Left ventricle myocardium inferior (tissue), 1 donor: ENCODE measurements around the gene POU2AF3. TPM values are rescaled to one million over a fixed set of nuclear protein-coding genes. Genes with fewer than 3 reads are reported as not detected.

Experiments used
- DNase-seq: peaks from one replicate; pipeline ENCODE4 v3.0.0-alpha.2; 2020
- H3K27ac ChIP-seq: fragments of 200-600 bp; replicated peaks from 2 replicates; pipeline ENCODE4 v1.8.0; 2021
- H3K27me3 ChIP-seq: fragments of 200-600 bp; 2 replicates; pipeline ENCODE4 v1.8.0; 2021; ENCODE audit warnings: low read depth
- H3K36me3 ChIP-seq: fragments of 200-600 bp; 2 replicates; pipeline ENCODE4 v1.8.0; 2021
- H3K4me1 ChIP-seq: fragments of 200-600 bp; 2 replicates; pipeline ENCODE4 v1.8.0; 2021
- H3K4me3 ChIP-seq: fragments of 200-600 bp; 2 replicates; pipeline ENCODE4 v1.8.0; 2021; ENCODE audit warnings: mild to moderate bottlenecking, moderate library complexity
- H3K9me3 ChIP-seq: fragments of 200-600 bp; replicated peaks from 2 replicates; pipeline ENCODE4 v1.8.0; 2021
- CTCF ChIP-seq: fragments of 200-600 bp; IDR thresholded peaks from 2 replicates; pipeline ENCODE4 v1.8.0; 2021; ENCODE audit warnings: antibody characterized with exemption, mild to moderate bottlenecking, borderline replicate concordance
- intact Hi-C: fragments of 100-400 bp; cut with micrococcal nuclease; formaldehyde crosslinking; loops from one replicate; pipeline ENCODE4 v1.11.0; 2022
- total RNA-seq: library from RNA; stranded (reverse); fragmentation: NEBNext Ultra II Directional; extraction: Animal tissue kit (Norgen Biotek cat#: 25700); gene quantifications from one replicate; pipeline ENCODE4 v1.2.1, GENCODE V29; 2021
- donor health status: DM: no; HTN: yes; CAD: no; lungs with severe emphysema.

POU2AF3 gene
- total RNA-seq, 1 donor from 2014 or later = 0.38 TPM

- no peak overlapping the region for H3K4me3 ChIP-seq
- intact Hi-C loops = no loop called here
- no peak for DNase-seq
- H3K36me3 ChIP-seq = no peaks in the 10 kb centered on the region
- no peak for TF ChIP-seq CTCF
- H3K4me1 ChIP-seq = peaks cover 5% of the 10 kb centered on the region
- no peaks in the 10 kb centered on the region for H3K9me3 ChIP-seq
- H3K27ac ChIP-seq = peak overlapping the region; percentile 46
- no peaks in the 10 kb centered on the region for H3K27me3 ChIP-seq
Observed at GRCh38 chr11:111347723-111348115, 49.4 kb downstream of the POU2AF3 start.

GRCh38 chr11:111348147-111348546, 49.8 kb downstream of the POU2AF3 start:
- TF ChIP-seq CTCF = no peak
- DNase-seq = no peak
- H3K27ac ChIP-seq = peak overlapping the region; percentile 46
- H3K27me3 ChIP-seq = no peaks in the 10 kb centered on the region
- intact Hi-C loops = no loop called here
- H3K4me3 ChIP-seq = no peak overlapping the region
- no peaks in the 10 kb centered on the region for H3K9me3 ChIP-seq
- peaks cover 5% of the 10 kb centered on the region for H3K4me1 ChIP-seq
- no peaks in the 10 kb centered on the region for H3K36me3 ChIP-seq

- Histone ChIP-seq H3K27me3 (no peaks in the 10 kb centered on the region), H3K9me3 (no peaks in the 10 kb centered on the region), H3K4me1 (peaks cover 5% of the 10 kb centered on the region), H3K27ac (no peak overlapping the region), H3K36me3 (no peaks in the 10 kb centered on the region), H3K4me3 (no peak overlapping the region)
- intact Hi-C loops = no loop called here
- no peak for TF ChIP-seq CTCF
- no peak for DNase-seq
Observed at GRCh38 chr11:111349191-111349695, 50.9 kb downstream of the POU2AF3 start.

GRCh38 chr11:111350811-111351210, 52.5 kb downstream of the POU2AF3 start:
- no peak for TF ChIP-seq CTCF
- no peaks in the 10 kb centered on the region for H3K27me3 ChIP-seq
- H3K4me3 ChIP-seq = no peak overlapping the region
- intact Hi-C loops = no loop called here
- no peaks in the 10 kb centered on the region for H3K9me3 ChIP-seq
- no peaks in the 10 kb centered on the region for H3K36me3 ChIP-seq
- peaks cover 5% of the 10 kb centered on the region for H3K4me1 ChIP-seq
- no peak overlapping the region for H3K27ac ChIP-seq
- DNase-seq = no peak

- TF ChIP-seq CTCF = no peak
- DNase-seq = no peak
- intact Hi-C loops = no loop called here
- Histone ChIP-seq H3K9me3 (no peaks in the 10 kb centered on the region), H3K4me1 (peaks cover 5% of the 10 kb centered on the region), H3K36me3 (no peaks in the 10 kb centered on the region), H3K27ac (peak overlapping the region; percentile 7), H3K4me3 (no peak overlapping the region), H3K27me3 (no peaks in the 10 kb centered on the region)
Observed at GRCh38 chr11:111351374-111352055, 53.2 kb downstream of the POU2AF3 start.
